Stimulated activated CD8-positive, alpha-beta memory T cell treated with anti-CD3 and anti-CD28 coated beads, Interleukin-7, amount 100 ng/mL, for 1 hour (primary cell): Measurements from ENCODE around the gene PRELID1.
"Not testable (repeated sequence)": the region's sequence is repeated elsewhere in the genome, so short reads cannot be mapped to it uniquely, and the experiment has no call there.

Experiments used
- DNase-seq, 2 donors: peaks; one replicate each; pipeline ENCODE4 v3.0.0-alpha.2; 2020; ENCODE audit warnings: low read depth in 2 of 2

The PRELID1 gene

DNA sequence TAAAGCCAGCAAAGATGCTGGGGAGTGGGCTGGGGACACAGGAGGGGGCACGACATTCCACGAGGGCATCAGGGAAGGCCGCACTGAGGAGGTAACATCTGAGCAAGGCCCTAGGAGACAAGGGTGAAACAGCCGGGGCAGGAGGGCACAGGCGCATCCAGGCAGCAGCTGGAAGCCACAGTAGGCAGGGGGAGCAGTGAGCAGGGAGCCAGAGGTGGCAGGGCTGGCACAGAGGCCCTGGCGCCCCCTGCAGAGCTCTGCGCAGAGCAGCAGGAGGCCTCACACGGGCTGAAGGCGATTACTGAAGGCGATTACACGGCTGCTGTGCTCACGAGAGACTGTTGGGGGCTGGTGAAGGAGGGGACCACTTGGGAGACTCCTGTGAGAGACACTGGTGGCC is 32.5 kb downstream of the PRELID1 start:
- DNase-seq = no peak

DNA sequence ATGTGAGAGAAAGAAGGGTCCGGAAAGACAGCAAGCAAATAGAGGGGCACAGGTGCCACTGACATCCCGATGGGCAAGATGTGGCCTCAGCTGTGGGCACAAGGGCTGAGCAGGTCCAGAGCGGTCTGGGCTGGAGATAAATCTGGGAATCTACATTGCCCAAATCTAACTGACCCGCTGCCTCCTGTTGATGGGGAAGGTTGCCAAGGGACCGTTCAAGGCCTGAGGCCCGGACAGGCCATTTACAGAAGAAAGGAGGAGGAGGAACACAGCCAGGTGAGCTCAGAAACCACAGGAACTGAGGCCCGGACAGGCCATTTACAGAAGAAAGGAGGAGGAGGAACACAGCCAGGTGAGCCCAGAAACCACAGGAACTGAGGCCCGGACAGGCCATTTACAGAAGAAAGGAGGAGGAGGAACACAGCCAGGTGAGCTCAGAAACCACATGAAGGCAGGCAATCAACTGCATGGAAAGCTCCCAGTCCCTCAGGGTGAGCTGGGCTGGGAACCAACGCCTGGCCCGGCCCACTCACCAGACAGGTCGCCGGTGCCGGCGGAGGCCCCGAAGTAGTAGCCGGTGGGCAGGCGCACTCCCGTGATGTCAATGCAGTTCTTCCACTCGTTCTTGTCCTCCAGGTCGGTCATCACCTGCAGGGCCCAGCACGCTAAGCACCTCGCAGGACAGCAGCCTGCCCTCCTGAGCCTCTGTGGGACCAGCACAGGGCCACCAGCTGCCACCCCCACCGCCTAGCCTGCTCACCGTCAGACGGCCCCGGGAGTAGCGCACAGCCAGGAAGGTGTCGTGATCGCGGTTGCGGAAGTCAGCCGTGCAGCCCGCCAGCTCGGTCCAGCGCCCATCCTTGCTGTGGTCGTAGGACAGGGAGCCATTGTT is 33.2 kb downstream of the PRELID1 start:
- no peak for DNase-seq

GRCh38 chr5:177338251-177339106 is 34.9 kb downstream of the PRELID1 start:
- DNase-seq = no peak

GRCh38 chr5:177339107-177339638 is 35.6 kb downstream of the PRELID1 start:
- no peak for DNase-seq

GRCh38 chr5:177343000-177343399 is 39.4 kb downstream of the PRELID1 start:
- not testable (repeated sequence) for DNase-seq

DNA sequence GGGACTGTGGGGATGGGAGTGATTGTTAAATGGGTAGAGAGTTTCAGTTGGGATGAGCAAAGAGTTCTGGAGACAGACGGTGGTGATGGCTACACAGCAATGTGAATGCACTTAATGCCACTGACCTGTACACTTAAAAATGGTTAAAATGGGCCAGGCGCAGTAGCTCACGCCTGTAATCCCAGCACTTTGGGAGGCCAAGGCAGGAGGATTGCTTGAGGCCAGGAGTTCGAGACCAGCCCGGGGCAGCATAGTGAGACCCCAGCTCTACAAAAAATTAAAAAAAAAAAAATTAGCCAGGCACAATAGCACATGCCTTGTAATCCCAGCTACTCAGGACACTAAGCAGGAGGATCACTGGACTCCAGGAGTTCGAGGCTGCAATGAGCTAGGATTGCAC is 40.2 kb downstream of the PRELID1 start:
- DNase-seq = no peak

- DNase-seq = no peak
These were observed 41.3 kb downstream of the PRELID1 start for GRCh38 chr5:177344891-177345290.

- DNase-seq = no peak
These were observed 43.2 kb downstream of the PRELID1 start for GRCh38 chr5:177346820-177347219.

GRCh38 chr5:177347699-177348098 is 44.1 kb downstream of the PRELID1 start:
- DNase-seq = no peak

DNA sequence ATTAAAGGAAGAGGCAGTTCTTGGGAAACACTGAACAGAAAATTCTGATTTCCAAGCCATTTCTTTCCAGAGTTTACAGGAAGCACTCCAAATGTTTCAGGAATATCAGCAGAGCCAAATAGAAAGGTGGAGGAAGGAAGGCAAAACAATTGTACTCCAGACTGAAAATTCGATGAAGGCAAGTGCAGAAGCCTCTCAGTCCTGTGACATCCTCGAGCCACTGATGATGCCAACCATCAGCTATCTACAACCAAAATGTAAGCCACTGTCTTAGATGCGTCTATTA is 45.7 kb downstream of the PRELID1 start:
- no peak for DNase-seq

GRCh38 chr5:177349762-177350161 is 46.2 kb downstream of the PRELID1 start:
- DNase-seq = no peak

DNA sequence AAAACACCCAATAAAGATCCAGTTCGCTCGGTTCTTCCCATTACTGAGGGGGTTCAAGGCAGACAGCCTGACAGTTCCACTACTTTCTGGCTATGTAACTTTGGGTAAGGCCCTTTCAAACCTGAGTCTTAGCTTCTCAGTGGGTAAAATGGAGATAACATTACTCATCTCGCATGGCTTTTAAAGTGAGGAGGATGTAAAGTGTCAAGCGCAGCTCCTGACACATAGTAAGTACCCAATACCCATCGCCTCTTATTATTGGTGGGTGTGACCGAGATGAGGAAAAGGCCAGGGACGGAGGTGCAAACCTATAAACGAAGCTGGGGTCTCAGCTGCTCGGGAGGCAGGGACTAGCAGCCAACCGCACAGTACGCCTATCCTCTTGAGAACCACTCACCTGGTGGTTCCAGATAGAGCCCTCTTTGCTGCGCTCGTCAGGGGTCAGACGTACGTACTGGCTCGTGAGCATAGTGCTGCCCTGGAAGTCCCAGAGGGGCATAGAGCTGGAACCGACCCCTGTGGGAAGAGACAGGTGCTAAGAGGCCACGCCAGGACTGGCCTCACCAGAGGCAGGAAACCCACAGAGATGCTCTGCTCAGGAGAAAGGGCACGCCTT is 47.3 kb downstream of the PRELID1 start:
- no peak for DNase-seq

DNA sequence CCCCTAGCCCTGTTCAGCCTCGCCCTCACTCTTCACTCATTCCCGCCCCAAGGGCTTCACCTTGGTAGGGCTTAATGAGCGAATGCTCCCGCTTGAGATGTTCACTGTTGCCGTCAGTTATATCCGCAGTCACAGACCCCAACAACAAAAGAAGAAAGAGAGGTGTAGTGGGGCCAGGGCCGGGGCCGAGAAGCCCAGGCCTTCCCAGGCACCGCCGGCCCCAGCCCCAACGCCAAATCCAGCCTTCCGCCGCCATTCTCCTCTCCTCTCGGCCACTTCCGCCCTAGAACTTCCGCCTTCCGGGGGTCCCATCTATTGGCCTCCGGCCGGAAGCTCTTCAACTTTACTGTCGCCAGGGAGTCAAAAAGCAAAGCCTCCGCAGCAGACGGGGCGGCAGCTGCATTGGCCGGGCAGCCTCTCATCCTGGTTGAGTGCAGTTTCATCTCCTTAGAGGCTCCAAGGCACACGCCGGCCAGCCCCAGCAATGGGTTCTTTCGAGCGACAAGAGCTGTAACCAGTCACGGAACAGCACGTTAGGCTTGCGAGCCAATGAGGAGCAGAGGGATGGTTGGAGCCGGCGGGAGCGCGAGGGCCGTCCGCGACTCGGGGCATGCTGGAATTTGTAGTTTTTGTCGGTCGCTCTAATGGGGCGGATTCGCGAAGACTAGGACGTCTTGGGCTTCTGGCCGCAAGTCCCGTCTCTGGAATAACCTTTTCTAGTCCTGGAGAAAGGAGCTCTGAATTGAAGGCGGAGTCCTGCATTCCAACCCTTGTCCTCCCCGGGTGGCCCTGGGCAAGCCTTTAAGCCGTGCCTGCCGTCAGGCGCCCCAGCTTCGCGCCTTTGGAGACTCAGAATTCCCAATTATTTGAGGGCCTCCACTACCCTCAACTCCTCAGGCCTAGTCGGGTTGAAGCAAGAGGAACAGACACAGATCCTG is 48.1 kb downstream of the PRELID1 start, which contains the start of gene LMAN2:
Gene LMAN2 (minus strand): TSS at position 277 of the 938 bp plus-strand sequence. CDS start 21 bp downstream, at position 256.
- DNase-seq = peak; percentile 76 to 77

GRCh38 chr5:177353093-177353492 is 49.5 kb downstream of the PRELID1 start:
- no peak for DNase-seq

GRCh38 chr5:177354256-177354655 is 50.7 kb downstream of the PRELID1 start:
- DNase-seq = no peak

DNA sequence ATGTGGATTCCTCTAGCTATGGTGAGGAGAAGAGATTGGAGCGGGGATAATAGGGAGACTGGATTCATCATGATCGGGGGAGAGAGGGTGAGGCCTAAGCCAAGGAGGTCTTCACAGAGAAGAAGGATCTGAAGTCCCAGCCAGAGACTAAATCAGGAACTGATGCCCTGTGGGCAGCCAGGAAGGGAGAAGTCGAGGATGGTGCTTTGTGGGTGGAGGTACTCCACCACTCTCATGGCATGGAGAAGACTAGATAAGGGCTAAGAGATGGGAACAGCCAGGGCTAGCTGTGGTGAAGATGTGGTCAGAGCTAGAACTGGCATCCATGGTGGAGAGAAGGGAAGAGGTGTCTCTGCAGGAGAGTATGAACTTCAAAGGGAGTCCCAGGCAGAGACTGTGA is 51.1 kb downstream of the PRELID1 start:
- no peak for DNase-seq

- DNase-seq = no peak
These were observed 51.7 kb downstream of the PRELID1 start for GRCh38 chr5:177355162-177355867.

GRCh38 chr5:177355868-177356168 is 52.2 kb downstream of the PRELID1 start:
- no peak for DNase-seq
